NCI-H1930 (cell line): ENCODE data around the gene EIF1AX.
A peak's percentile ranks its signal among the peaks of the same experiment; 100 is the strongest.
"Not testable (repeated sequence)": the region's sequence is repeated elsewhere in the genome, so short reads cannot be mapped to it uniquely, and the experiment has no call there.

ENCODE experiments used
- DNase-seq, 2 experiments: peaks; one replicate each; lab custom pipeline; 2025; lab: John Stamatoyannopoulos, UW

EIF1AX gene, protein sequence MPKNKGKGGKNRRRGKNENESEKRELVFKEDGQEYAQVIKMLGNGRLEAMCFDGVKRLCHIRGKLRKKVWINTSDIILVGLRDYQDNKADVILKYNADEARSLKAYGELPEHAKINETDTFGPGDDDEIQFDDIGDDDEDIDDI

DNA sequence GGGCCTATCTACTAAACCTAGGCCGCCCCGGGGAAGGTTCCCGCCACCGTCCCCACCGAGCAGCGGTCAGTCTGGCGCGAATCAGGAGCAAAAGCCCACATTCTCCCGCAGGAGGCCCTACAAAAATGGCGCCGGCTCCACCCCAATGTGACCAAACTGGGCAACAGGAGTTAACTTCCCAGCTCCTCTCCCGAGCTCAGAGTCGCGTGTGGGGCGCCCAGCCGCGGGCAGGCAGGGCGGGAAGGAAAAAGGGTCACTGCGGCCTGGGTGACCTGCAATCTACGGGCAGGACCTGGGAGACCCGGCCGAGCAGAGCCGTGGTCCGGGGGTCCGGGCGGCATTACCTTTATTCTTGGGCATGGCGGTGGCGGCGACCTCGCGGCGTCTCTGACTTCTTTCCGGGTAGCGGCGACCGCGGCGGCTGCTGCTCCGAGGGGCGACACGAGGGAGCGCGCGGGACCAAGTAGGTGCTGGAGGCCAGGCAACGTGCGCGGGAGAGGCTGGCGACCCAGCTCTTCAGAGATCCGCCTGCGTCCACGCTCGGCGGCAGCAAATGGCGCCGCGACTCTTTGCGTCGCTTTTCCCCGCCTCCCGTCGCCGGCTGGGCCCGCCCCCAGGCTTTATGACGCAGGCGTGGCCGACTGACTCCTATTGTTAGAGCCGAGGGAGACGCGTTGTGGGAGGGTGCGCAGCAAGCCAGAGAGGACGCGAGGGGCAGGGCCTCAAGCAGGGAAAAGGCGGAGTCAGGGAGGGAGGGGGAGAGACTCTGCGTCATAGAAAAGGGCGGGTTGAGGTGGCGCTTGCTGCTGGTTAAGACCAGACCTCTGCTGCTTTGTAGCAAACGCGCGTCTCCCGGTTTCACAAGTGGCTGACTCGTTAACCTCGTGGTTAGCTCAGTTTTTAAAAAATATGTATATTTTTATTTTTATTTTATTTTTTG is at the start of gene EIF1AX:
EIF1AX (minus strand) TSS at position 558 of the 940 bp plus-strand sequence; CDS start at position 360, 198 bp downstream.
- DNase-seq: peak; percentile 93 to 94

- no peak for DNase-seq
These were observed 47.5 kb upstream of the EIF1AX start for GRCh38 chrX:20189171-20189570.

- no peak for DNase-seq
These were observed 40.1 kb upstream of the EIF1AX start for GRCh38 chrX:20181598-20182329.

DNA sequence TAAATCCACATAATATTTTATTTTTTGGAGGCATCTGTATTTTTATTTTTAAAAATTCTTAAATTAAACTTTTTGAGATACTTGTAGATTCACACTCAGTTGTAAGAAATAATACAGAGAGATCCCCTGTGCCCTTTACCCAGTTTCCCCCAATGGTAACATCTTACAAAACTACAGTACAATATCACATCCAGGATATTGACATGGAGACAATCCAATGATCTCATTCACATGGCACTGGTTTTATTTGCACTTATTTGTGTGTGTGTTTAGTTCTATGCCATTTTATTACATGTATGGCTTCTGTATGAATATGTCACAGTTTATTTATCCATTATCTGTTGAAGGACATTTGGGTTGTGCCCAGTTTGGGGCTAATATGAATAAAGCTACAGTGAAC is 35.5 kb upstream of the EIF1AX start:
- no peak for DNase-seq

DNA sequence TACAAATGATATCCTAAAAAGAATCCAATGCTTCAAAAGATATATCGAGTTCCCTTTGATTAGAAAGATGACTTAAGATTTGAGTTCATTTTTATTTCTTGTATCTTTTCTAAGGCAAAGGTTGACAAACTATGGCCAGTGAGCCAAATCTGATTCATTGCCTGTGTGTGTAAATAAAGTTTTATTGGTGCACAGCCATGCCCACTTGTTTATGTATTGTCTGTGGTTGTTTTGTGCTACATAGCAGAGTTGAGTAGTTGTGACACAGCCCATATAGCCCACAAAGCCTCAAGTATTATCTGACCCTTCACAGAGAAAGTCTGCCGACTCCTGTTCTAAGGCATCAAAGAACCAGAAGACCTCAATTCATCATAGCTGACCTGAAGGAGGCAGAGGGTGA is 32.2 kb upstream of the EIF1AX start:
- DNase-seq: no peak

DNA sequence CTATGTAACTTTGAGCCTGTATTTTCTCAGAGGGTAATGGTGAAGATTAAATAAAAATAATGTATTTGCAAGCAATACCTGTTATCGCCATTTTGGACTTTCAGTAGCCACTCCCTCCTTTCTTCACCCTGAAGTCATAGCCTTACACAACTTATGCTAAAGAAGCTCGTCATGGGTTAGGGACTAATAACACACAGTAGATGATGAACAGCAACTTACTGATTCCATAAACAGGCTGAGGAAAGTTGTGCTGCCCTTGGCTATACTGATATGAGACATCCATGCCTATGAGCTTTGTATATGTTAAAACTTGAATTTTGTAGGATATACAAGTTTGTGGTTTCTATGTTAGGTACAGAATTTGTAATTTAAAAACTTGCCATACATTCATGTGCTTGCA is 31.7 kb upstream of the EIF1AX start:
- no peak for DNase-seq

- DNase-seq: no peak
These were observed 30.2 kb upstream of the EIF1AX start for GRCh38 chrX:20171887-20172286.

- not testable (repeated sequence) for DNase-seq
These were observed 20.9 kb upstream of the EIF1AX start for GRCh38 chrX:20162516-20162915.

DNA sequence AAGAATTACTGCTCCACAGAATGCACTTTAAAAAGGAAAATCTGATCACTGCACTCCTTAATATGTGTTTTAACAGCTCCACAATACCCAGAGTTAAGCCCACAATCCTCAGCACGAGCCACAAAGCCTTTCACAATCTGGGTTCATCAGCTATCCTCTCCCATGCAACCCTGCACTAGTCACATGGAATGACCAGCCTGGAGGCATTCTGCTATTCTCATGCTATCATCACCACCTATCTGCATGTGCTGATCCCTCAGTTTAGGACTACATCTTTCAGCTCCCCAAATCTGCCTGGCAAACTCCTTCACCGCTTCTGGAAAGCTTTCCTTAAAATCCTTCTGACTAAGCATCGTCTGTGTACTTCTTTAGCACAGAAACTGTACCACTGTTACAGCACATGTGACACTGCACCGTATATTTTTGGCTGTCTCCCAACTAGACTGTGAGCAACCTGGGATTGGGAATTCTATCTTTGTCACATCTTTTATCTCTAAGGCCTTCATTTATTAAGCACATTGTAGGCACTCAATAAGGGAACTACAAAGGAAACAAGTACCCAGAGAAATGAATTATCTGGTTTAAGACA is 18.3 kb upstream of the EIF1AX start:
- DNase-seq: no peak

- DNase-seq: no peak
These were observed 10.1 kb upstream of the EIF1AX start for GRCh38 chrX:20151689-20152088.

DNA sequence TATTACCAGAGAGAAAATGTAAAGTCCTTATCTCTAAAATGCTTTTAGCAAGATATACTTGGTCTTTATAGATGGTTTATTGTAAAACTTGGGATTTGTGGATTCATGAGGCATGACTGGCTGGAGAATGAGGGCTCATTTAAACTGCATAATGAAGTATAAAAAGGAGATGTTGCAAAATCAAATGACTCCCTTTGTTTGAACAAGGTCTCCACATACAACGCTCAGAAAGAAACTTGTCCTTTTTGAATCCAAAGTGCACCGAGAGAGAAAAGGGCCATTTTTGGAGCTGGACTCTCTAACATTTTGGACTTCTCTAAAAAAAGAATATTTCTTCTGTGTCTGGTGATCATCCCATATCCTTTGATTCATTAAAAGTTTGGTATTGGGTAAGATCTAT is 7.7 kb upstream of the EIF1AX start:
- DNase-seq: no peak

- no peak for DNase-seq
These were observed 5.9 kb upstream of the EIF1AX start for GRCh38 chrX:20147561-20147960.

GRCh38 chrX:20144491-20144890 is 2.9 kb upstream of the EIF1AX start:
- no peak for DNase-seq

- peak in 1 of 2 experiments; percentile 2 for DNase-seq
These were observed 1.9 kb upstream of the EIF1AX start for GRCh38 chrX:20143561-20143960.

GRCh38 chrX:20143111-20143510 is 1.5 kb upstream of the EIF1AX start:
- DNase-seq: no peak

DNA sequence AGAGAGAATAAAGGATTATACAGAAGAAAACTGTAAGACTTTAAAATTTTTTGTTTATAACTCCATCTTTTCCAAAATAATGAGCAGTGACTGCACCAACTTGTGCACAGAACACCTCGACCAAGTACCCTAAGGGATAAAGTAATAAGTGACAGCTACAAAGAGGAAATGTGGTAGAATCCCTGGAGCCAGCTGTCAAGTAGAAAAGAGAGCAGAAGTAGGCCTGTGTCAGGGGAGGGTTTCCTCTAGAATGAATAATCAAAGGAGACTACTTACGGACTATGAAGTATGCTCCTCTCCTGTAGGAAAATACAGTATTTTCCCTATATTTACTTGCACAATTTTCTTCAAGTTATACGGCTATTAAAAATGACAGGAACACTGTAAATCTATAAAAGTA is 1.2 kb downstream of the EIF1AX start:
- DNase-seq: no peak

- no peak for DNase-seq
These were observed 1.7 kb downstream of the EIF1AX start for GRCh38 chrX:20139966-20140365.

GRCh38 chrX:20135944-20136343 is 5.7 kb downstream of the EIF1AX start:
- no peak for DNase-seq

DNA sequence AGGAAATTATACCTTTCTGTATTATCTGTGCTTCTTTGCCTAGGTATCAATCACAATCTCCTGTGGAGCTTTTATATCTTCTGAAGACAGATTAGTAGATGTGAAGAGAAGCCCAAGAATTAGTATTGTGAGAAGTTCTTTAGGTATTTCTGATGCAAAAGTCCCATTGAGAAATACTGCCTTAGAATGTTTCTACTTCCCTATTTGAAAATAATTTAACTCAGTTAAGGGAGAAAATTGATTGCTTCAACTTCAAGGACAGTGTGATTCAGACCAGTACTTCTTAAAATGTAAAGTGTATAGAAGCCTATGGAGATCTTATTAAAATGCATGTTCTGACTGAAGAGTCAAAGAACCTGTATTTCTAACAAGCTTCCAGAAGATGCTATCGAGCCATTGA is 9.0 kb downstream of the EIF1AX start:
- DNase-seq: no peak

DNA sequence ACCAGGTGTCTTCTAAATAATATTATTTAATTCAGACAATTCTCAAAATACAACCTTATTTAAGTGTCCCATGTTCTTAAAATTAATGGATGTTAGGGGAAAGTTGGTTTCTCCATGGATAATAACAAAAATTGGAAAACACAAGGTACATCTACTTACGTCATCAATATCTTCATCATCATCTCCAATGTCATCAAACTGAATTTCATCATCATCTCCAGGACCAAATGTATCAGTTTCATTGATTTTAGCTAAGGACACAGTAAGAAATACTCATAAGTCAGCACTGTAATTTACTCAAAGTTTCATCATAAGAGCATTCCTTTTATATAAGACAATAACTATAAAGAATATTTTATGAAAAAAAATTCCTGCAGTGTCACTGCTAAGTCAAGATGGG is 11.3 kb downstream of the EIF1AX start:
- no peak for DNase-seq

- no peak for DNase-seq
These were observed 12.1 kb downstream of the EIF1AX start for GRCh38 chrX:20129547-20129946.

GRCh38 chrX:20128670-20129069 is 13.0 kb downstream of the EIF1AX start:
- DNase-seq: no peak
